Neural cell (in vitro differentiated cells): ENCODE measurements around the gene MPZL1. TPM values are rescaled to one million over a fixed set of nuclear protein-coding genes. Genes with fewer than 3 reads are reported as not detected.

Experiments
- H2AFZ ChIP-seq: fragments of 200-600, 300-800 bp; sonication (generic), shearing (Covaris generic); 2 replicates; pipeline ENCODE4 v1.6.0; 2014; ENCODE audit warnings: low read depth, mild to moderate bottlenecking, antibody characterized with exemption, low read length, moderate library complexity
- H3F3A ChIP-seq: fragments of 200-600 bp; shearing (Covaris generic); 2 replicates; pipeline ENCODE4 v1.6.1; 2016; ENCODE audit warnings: mild to moderate bottlenecking, moderate library complexity, mixed read lengths, antibody characterized with exemption, low read length; ENCODE audit not compliant: insufficient read depth, poor library complexity, severe bottlenecking
- H3K27ac ChIP-seq: fragments of 200-600, 300-800 bp; sonication (generic), shearing (Covaris generic); 2 replicates; pipeline ENCODE4 v1.5.1; 2014; ENCODE audit warnings: mild to moderate bottlenecking, low read length, moderate library complexity
- H3K27me3 ChIP-seq: fragments of 300-800, 200-600 bp; sonication (generic), shearing (Covaris generic); 2 replicates; pipeline ENCODE4 v1.6.0; 2014; ENCODE audit warnings: mild to moderate bottlenecking, low read depth, low read length, moderate library complexity; ENCODE audit not compliant: insufficient read depth
- H3K36me3 ChIP-seq: fragments of 300-800, 200-600 bp; sonication (generic), shearing (Covaris generic); 2 replicates; pipeline ENCODE4 v1.5.1; 2014; ENCODE audit warnings: mild to moderate bottlenecking, antibody characterized with exemption, low read length, moderate library complexity; ENCODE audit not compliant: insufficient read depth
- H3K4me2 ChIP-seq: fragments of 300-800, 200-600 bp; sonication (generic), shearing (Covaris generic); 2 replicates; pipeline ENCODE4 v1.6.0; 2014; ENCODE audit warnings: mild to moderate bottlenecking, low read length
- H3K4me3 ChIP-seq: fragments of 300-800, 200-600 bp; sonication (generic), shearing (Covaris generic); 2 replicates; pipeline ENCODE4 v1.5.1; 2014; ENCODE audit warnings: mild to moderate bottlenecking, low read length, moderate library complexity
- H3K79me2 ChIP-seq: fragments of 200-600 bp; shearing (Covaris generic); replicated peaks from 2 replicates; pipeline ENCODE4 v1.6.0; 2014; ENCODE audit warnings: mild to moderate bottlenecking, low read length, moderate library complexity; ENCODE audit not compliant: insufficient read depth
- H3K9ac ChIP-seq: fragments of 300-800, 200-600 bp; sonication (generic), shearing (Covaris generic); 2 replicates; pipeline ENCODE4 v1.6.1; 2016; ENCODE audit warnings: mild to moderate bottlenecking, low read length, mixed read lengths
- H3K9me2 ChIP-seq: fragments of 200-600 bp; shearing (Covaris generic); 2 replicates; pipeline ENCODE4 v1.6.1; 2016; ENCODE audit warnings: mild to moderate bottlenecking, low read length, mixed read lengths; ENCODE audit not compliant: insufficient read depth
- H3K9me3 ChIP-seq: fragments of 200-600, 300-800 bp; sonication (generic), shearing (Covaris generic); 2 replicates; pipeline ENCODE4 v1.6.1; 2016; ENCODE audit warnings: mild to moderate bottlenecking, mixed run types, low read length, moderate library complexity, mixed read lengths
- H4K20me1 ChIP-seq: fragments of 200-600 bp; shearing (Covaris generic); 2 replicates; pipeline ENCODE4 v1.6.1; 2016; ENCODE audit warnings: mild to moderate bottlenecking, mixed run types; ENCODE audit not compliant: insufficient read depth
- CTCF ChIP-seq: fragments of 450-650 bp; IDR thresholded peaks from 2 replicates; pipeline ENCODE4 v1.5.1; 2014; ENCODE audit warnings: antibody characterized with exemption, mild to moderate bottlenecking, moderate library complexity; ENCODE audit not compliant: poor library complexity, severe bottlenecking
- EP300 ChIP-seq: fragments of 450-650 bp; conservative IDR thresholded peaks from 2 replicates; pipeline ENCODE4 v1.6.1; 2014; ENCODE audit warnings: antibody characterized with exemption, mild to moderate bottlenecking, moderate library complexity; ENCODE audit not compliant: poor library complexity, severe bottlenecking
- EZH2 ChIP-seq: fragments of 200-600, 300-800 bp; shearing (Covaris generic), sonication (generic); IDR thresholded peaks from 2 replicates; pipeline ENCODE4 v1.6.1; 2014; ENCODE audit warnings: antibody characterized with exemption, low read length, borderline replicate concordance, mild to moderate bottlenecking; ENCODE audit not compliant: insufficient read depth, poor library complexity, severe bottlenecking
- MXI1 ChIP-seq: fragments of 450-650 bp; conservative IDR thresholded peaks from 2 replicates; pipeline ENCODE4 v1.6.1; 2014; ENCODE audit warnings: antibody characterized with exemption, mild to moderate bottlenecking; ENCODE audit not compliant: poor library complexity, severe bottlenecking
- POLR2AphosphoS5 ChIP-seq: IDR thresholded peaks from 2 replicates; pipeline ENCODE4 v1.6.1; 2012
- RAD21 ChIP-seq: fragments of 450-650 bp; conservative IDR thresholded peaks from 2 replicates; pipeline ENCODE4 v1.6.1; 2014; ENCODE audit warnings: antibody characterized with exemption, mild to moderate bottlenecking, moderate library complexity
- REST ChIP-seq: IDR thresholded peaks from 2 replicates; pipeline ENCODE4 v1.6.1; 2012; ENCODE audit warnings: borderline replicate concordance
- SMC3 ChIP-seq: fragments of 450-650 bp; conservative IDR thresholded peaks from 2 replicates; pipeline ENCODE4 v1.6.1; 2014; ENCODE audit warnings: antibody characterized with exemption, mild to moderate bottlenecking, moderate library complexity; ENCODE audit not compliant: poor library complexity
- TAF1 ChIP-seq: IDR thresholded peaks from 2 replicates; pipeline ENCODE4 v1.6.1; 2012; ENCODE audit warnings: low read depth
- polyA plus RNA-seq: library from polyadenylated mRNA; depleted of rRNA; stranded (reverse); fragments of >200 nt; gene quantifications from 2 replicates; pipeline ENCODE4 v1.2.3, GENCODE V29; 2014

The MPZL1 gene
- polyA plus RNA-seq, 1 donor from 2014 or later, result 167 TPM

- H2AFZ ChIP-seq, result no peak overlapping the region
- TF ChIP-seq POLR2AphosphoS5 (no peak), MXI1 (no peak), TAF1 (no peak), EP300 (no peak), RAD21 (no peak), REST (no peak), EZH2 (no peak), SMC3 (no peak), CTCF (no peak)
- no peaks in the 10 kb centered on the region for H4K20me1 ChIP-seq
- H3K79me2 ChIP-seq, result no peaks in the 10 kb centered on the region
- H3F3A ChIP-seq, result no peaks in the 10 kb centered on the region
- no peak overlapping the region for H3K27ac ChIP-seq
- no peaks in the 10 kb centered on the region for H3K27me3 ChIP-seq
- no peaks in the 10 kb centered on the region for H3K9me3 ChIP-seq
- H3K4me3 ChIP-seq, result no peak overlapping the region
- H3K9ac ChIP-seq, result no peak overlapping the region
- no peaks in the 10 kb centered on the region for H3K9me2 ChIP-seq
- H3K36me3 ChIP-seq, result no peaks in the 10 kb centered on the region
- H3K4me2 ChIP-seq, result no peak overlapping the region
Measured at GRCh38 chr1:167675440-167675839, 46.3 kb upstream of the MPZL1 start.

GRCh38 chr1:167676205-167676915 lies 45.4 kb upstream of the MPZL1 start:
- Histone ChIP-seq H3F3A (no peaks in the 10 kb centered on the region), H3K79me2 (no peaks in the 10 kb centered on the region), H3K27me3 (no peaks in the 10 kb centered on the region), H3K27ac (no peak overlapping the region), H4K20me1 (no peaks in the 10 kb centered on the region), H3K4me2 (no peak overlapping the region), H2AFZ (no peak overlapping the region), H3K9me2 (no peaks in the 10 kb centered on the region), H3K36me3 (no peaks in the 10 kb centered on the region), H3K9me3 (no peaks in the 10 kb centered on the region), H3K4me3 (no peak overlapping the region), H3K9ac (no peak overlapping the region)
- TF ChIP-seq TAF1 (no peak), POLR2AphosphoS5 (no peak), RAD21 (no peak), CTCF (no peak), MXI1 (no peak), EZH2 (no peak), REST (no peak), SMC3 (no peak), EP300 (no peak)
